ENCODE results near the gene SYT12.

Gene SYT12

DNA sequence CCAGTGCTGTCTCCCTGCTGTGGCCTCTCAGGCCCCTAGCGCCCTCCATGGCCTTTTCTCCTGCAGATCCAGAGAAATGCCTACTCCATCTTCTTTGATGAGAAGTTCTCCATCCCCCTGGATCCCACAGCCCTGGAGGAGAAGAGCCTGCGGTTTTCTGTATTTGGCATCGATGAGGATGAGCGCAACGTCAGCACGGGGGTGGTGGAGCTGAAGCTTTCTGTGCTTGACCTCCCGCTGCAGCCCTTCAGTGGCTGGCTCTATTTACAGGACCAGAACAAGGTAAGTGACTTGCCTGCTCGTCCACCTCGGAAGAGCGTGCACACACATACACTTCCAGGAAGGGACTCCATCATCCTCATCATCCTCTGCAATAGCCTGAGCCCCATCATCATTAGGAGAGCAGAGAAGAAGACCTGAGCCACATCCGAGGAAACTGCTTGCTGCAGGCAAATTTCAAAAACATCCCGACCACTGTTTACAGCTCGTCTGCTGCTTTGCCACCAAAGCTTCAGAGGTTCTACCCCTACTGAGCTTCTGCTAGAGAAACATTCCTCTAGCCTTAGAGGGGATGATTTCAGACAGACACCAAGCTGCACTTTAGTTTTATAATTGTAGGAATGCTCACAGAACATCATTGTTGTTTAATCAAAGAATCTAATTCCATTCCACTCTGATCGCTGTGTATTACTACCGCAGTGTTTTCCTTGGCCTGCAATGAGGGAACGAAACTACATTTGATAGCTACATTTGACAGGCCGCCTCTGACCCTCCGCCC is 20.8 kb downstream of the SYT12 start:
- no peaks in the 10 kb centered on the region for H3K27me3 ChIP-seq

GRCh38 chr11:67044496-67044895 is 21.6 kb downstream of the SYT12 start:
- Histone ChIP-seq H3K36me3 (no peaks in the 10 kb centered on the region), H3K27me3 (no peaks in the 10 kb centered on the region), H3K9me3 (no peaks in the 10 kb centered on the region), H3K4me3 (ENCODE audit: low read depth, low read length) (no peak overlapping the region), H3K4me1 (no peaks in the 10 kb centered on the region)
- DNase-seq, result no peak
- TF ChIP-seq, protein P1, sequence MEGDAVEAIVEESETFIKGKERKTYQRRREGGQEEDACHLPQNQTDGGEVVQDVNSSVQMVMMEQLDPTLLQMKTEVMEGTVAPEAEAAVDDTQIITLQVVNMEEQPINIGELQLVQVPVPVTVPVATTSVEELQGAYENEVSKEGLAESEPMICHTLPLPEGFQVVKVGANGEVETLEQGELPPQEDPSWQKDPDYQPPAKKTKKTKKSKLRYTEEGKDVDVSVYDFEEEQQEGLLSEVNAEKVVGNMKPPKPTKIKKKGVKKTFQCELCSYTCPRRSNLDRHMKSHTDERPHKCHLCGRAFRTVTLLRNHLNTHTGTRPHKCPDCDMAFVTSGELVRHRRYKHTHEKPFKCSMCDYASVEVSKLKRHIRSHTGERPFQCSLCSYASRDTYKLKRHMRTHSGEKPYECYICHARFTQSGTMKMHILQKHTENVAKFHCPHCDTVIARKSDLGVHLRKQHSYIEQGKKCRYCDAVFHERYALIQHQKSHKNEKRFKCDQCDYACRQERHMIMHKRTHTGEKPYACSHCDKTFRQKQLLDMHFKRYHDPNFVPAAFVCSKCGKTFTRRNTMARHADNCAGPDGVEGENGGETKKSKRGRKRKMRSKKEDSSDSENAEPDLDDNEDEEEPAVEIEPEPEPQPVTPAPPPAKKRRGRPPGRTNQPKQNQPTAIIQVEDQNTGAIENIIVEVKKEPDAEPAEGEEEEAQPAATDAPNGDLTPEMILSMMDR (IDR thresholded peaks at IDR 0.05; ENCODE audit: low read depth, low read length), result no peak

More for the DNA sequence above, 20.8 kb downstream of the SYT12 start:
- no peaks in the 10 kb centered on the region for H3K4me1 ChIP-seq
- TF ChIP-seq, protein P1 (IDR thresholded peaks at IDR 0.05; ENCODE audit: low read depth, low read length), result no peak
- DNase-seq, result no peak
- no peaks in the 10 kb centered on the region for H3K36me3 ChIP-seq
- H3K9me3 ChIP-seq, result no peaks in the 10 kb centered on the region
- no peak overlapping the region for H3K4me3 ChIP-seq (ENCODE audit: low read depth, low read length)

- Histone ChIP-seq H3K27me3 (no peaks in the 10 kb centered on the region), H3K36me3 (no peaks in the 10 kb centered on the region), H3K9me3 (no peaks in the 10 kb centered on the region), H3K4me1 (no peaks in the 10 kb centered on the region), H3K4me3 (ENCODE audit: low read depth, low read length) (no peak overlapping the region)
- no peak for DNase-seq
- TF ChIP-seq, protein P1 (IDR thresholded peaks at IDR 0.05; ENCODE audit: low read depth, low read length), result no peak
Observed at GRCh38 chr11:67045314-67045713, 22.4 kb downstream of the SYT12 start.

DNA sequence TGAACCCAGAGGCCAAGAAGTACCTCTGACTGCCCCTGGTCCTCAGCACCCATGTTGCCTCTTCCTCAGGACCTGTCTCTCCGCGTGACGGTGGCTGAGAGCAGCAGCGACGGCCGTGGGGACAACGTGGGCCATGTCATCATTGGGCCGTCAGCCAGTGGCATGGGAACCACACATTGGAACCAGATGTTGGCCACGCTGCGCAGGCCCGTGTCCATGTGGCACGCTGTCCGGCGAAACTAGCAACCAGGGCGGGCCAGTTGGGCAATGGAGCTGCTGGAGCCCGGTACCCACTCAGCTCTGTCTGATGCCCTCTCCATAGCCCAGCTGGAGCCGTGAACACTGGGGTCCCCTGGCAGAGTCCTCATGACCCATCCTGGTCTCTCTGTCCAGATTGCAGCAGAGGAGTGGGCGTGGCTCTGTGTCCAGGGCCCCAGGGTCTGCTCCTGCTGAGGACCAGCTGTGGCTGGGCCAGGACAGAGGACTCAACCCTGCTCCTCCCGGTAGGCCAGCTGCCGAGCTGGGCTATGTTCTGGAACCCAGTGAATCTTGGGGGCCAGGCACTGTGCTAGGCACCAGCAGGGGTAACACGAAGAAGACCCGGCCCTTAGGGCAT is 25.7 kb downstream of the SYT12 start:
- Histone ChIP-seq H3K27me3 (no peaks in the 10 kb centered on the region), H3K9me3 (no peaks in the 10 kb centered on the region), H3K36me3 (no peaks in the 10 kb centered on the region), H3K4me3 (ENCODE audit: low read depth, low read length) (no peak overlapping the region), H3K4me1 (no peaks in the 10 kb centered on the region)
- no peak for DNase-seq
- TF ChIP-seq, protein P1 (IDR thresholded peaks at IDR 0.05; ENCODE audit: low read depth, low read length), result no peak

DNA sequence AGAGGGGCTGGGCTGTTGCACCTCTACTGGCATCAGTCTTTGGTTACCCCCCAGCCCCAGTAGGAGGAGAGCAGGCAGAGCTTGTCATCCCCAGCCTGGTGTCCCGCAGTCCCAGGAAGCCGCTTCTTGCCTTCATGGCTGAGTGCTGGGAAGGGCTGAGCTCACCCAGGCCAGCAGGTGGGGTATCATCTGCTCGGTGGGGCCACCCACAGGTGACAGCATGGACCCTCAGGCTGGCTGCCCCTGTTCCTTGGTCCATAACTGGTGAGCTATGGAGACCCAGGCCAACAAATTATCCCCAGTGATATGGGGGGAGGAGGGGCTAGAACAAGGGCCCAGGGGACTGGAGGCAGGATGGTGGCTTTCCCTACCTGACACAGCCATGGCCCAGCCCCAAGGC is 27.2 kb downstream of the SYT12 start:
- Histone ChIP-seq H3K36me3 (no peaks in the 10 kb centered on the region), H3K27me3 (no peaks in the 10 kb centered on the region), H3K9me3 (no peaks in the 10 kb centered on the region), H3K4me1 (peaks cover under 1% of the 10 kb centered on the region), H3K4me3 (ENCODE audit: low read depth, low read length) (no peak overlapping the region)
- TF ChIP-seq, protein P1 (IDR thresholded peaks at IDR 0.05; ENCODE audit: low read depth, low read length), result peak; percentile 11; the same call in 1 of the 2 replicates
- DNase-seq, result no peak
